OCI-LY3 (cell line): Measurements from ENCODE around the gene PCSK6.

ENCODE experiments used
- EZH2phosphoT487 ChIP-seq: fragments of 200-600 bp; shearing (Covaris generic); IDR thresholded peaks from 2 replicates; pipeline ENCODE4 v1.6.1; 2018; ENCODE audit warnings: antibody characterized with exemption, mixed run types, low read depth
- TF ChIP-seq, protein P1 (sequence below): fragments of 200-600, 300-600 bp; sonication (generic); IDR thresholded peaks from 2 replicates; pipeline ENCODE4 v1.5.1; 2014; ENCODE audit warnings: antibody characterized with exemption, low read length, low read depth

DNA sequence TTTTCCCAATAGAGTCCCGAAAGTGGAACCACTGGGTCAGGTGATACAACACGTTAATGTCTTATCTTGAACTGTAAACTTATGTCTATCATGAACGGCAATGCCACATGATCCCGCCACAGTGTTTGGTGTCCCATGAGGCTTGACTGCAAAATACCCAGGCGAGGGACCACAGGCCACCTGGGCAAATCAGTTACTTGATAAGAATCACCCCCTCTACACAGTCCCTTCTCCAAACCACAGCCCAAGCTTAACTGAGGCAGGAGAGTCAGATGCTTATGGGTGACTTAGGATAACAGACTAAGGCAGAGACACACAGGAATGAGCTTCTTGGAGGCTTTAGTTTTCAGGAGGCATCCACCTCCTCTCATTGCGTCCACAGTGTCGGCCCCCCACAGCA lies 151.5 kb downstream of the PCSK6 start:
- TF ChIP-seq, protein P1, sequence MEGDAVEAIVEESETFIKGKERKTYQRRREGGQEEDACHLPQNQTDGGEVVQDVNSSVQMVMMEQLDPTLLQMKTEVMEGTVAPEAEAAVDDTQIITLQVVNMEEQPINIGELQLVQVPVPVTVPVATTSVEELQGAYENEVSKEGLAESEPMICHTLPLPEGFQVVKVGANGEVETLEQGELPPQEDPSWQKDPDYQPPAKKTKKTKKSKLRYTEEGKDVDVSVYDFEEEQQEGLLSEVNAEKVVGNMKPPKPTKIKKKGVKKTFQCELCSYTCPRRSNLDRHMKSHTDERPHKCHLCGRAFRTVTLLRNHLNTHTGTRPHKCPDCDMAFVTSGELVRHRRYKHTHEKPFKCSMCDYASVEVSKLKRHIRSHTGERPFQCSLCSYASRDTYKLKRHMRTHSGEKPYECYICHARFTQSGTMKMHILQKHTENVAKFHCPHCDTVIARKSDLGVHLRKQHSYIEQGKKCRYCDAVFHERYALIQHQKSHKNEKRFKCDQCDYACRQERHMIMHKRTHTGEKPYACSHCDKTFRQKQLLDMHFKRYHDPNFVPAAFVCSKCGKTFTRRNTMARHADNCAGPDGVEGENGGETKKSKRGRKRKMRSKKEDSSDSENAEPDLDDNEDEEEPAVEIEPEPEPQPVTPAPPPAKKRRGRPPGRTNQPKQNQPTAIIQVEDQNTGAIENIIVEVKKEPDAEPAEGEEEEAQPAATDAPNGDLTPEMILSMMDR = no peak
- TF ChIP-seq EZH2phosphoT487 = no peak
